ENCODE measurements around the gene KRTAP10-11. TPM values are rescaled to one million over a fixed set of nuclear protein-coding genes. Genes with fewer than 3 reads are reported as not detected.
"Not testable (repeated sequence)": the region's sequence is repeated elsewhere in the genome, so short reads cannot be mapped to it uniquely, and the experiment has no call there.

The KRTAP10-11 gene
- total RNA-seq, 1 donor from 2014 or later, result not detected

GRCh38 chr21:44614961-44615391, 31.2 kb upstream of the KRTAP10-11 start:
- no peak for DNase-seq (ENCODE audit: low spot score)

- no peak for DNase-seq (ENCODE audit: low spot score)
Observed at GRCh38 chr21:44615466-44615865, 30.7 kb upstream of the KRTAP10-11 start.

GRCh38 chr21:44615911-44616590, 30.2 kb upstream of the KRTAP10-11 start:
- DNase-seq (ENCODE audit: low spot score), result no peak

GRCh38 chr21:44616591-44616926, 29.7 kb upstream of the KRTAP10-11 start:
- DNase-seq (ENCODE audit: low spot score), result no peak

GRCh38 chr21:44617071-44617501, 29.1 kb upstream of the KRTAP10-11 start:
- no peak for DNase-seq (ENCODE audit: low spot score)

- no peak for DNase-seq (ENCODE audit: low spot score)
Observed at GRCh38 chr21:44618504-44618903, 27.7 kb upstream of the KRTAP10-11 start.

- no peak for DNase-seq (ENCODE audit: low spot score)
Observed at GRCh38 chr21:44618909-44619308, 27.3 kb upstream of the KRTAP10-11 start.

- no peak for DNase-seq (ENCODE audit: low spot score)
Observed at GRCh38 chr21:44619886-44620285, 26.3 kb upstream of the KRTAP10-11 start.

- DNase-seq (ENCODE audit: low spot score), result no peak
Observed at GRCh38 chr21:44623575-44623974, 22.6 kb upstream of the KRTAP10-11 start.

- no peak for DNase-seq (ENCODE audit: low spot score)
Observed at GRCh38 chr21:44625756-44626155, 20.5 kb upstream of the KRTAP10-11 start.

GRCh38 chr21:44626262-44626661, 20.0 kb upstream of the KRTAP10-11 start:
- no peak for DNase-seq (ENCODE audit: low spot score)

GRCh38 chr21:44626673-44627143, 19.5 kb upstream of the KRTAP10-11 start, which contains the start of gene KRTAP10-9:
KRTAP10-9 (plus strand) TSS chr21:44627093; CDS start chr21:44627172, 79 bp downstream.
- DNase-seq (ENCODE audit: low spot score), result no peak

- DNase-seq (ENCODE audit: low spot score), result not testable (repeated sequence)
Observed at GRCh38 chr21:44627181-44627822, 18.9 kb upstream of the KRTAP10-11 start.

GRCh38 chr21:44627831-44628233, 18.4 kb upstream of the KRTAP10-11 start:
- not testable (repeated sequence) for DNase-seq (ENCODE audit: low spot score)

GRCh38 chr21:44628707-44629391, 17.4 kb upstream of the KRTAP10-11 start:
- no peak for DNase-seq (ENCODE audit: low spot score)

GRCh38 chr21:44630440-44630839, 15.8 kb upstream of the KRTAP10-11 start:
- DNase-seq (ENCODE audit: low spot score), result no peak

GRCh38 chr21:44632067-44632466, 14.1 kb upstream of the KRTAP10-11 start:
- no peak for DNase-seq (ENCODE audit: low spot score)

- no peak for DNase-seq (ENCODE audit: low spot score)
Observed at GRCh38 chr21:44636209-44637017, 9.8 kb upstream of the KRTAP10-11 start.

GRCh38 chr21:44637018-44637850, 9.0 kb upstream of the KRTAP10-11 start, which contains the start of gene KRTAP10-10:
KRTAP10-10 (plus strand) TSS chr21:44637356; CDS start chr21:44637418, 62 bp downstream.
- DNase-seq (ENCODE audit: low spot score), result no peak

GRCh38 chr21:44637851-44638348, 8.3 kb upstream of the KRTAP10-11 start:
- not testable (repeated sequence) for DNase-seq (ENCODE audit: low spot score)

Data from umbilical cord (tissue), 2 donors.